ENCODE measurements around the gene FZD7.

GRCh38 chr2:202064171-202064880 lies 30.7 kb downstream of the FZD7 start:
- TF ChIP-seq CTCF (optimal IDR thresholded peaks at IDR 0.05 in 1 of 3, IDR thresholded peaks at IDR 0.05 in 1 of 3, conservative IDR thresholded peaks at IDR 0.05 in 1 of 3; ENCODE audit: extremely low read depth in 1 of 3, insufficient read depth in 2 of 3, low read length in 3 of 3) (no peak), EZH2 (IDR thresholded peaks at IDR 0.05; ENCODE audit: low read length) (no peak)

All from keratinocyte (primary cell).